ENCODE data around the gene TBC1D10A. TPM values are rescaled to one million over a fixed set of nuclear protein-coding genes. Genes with fewer than 3 reads are reported as not detected.

Gene TBC1D10A
- total RNA-seq, 4 donors from 2014 or later = 18.4 to 25.9 (median 20.8) TPM

DNA sequence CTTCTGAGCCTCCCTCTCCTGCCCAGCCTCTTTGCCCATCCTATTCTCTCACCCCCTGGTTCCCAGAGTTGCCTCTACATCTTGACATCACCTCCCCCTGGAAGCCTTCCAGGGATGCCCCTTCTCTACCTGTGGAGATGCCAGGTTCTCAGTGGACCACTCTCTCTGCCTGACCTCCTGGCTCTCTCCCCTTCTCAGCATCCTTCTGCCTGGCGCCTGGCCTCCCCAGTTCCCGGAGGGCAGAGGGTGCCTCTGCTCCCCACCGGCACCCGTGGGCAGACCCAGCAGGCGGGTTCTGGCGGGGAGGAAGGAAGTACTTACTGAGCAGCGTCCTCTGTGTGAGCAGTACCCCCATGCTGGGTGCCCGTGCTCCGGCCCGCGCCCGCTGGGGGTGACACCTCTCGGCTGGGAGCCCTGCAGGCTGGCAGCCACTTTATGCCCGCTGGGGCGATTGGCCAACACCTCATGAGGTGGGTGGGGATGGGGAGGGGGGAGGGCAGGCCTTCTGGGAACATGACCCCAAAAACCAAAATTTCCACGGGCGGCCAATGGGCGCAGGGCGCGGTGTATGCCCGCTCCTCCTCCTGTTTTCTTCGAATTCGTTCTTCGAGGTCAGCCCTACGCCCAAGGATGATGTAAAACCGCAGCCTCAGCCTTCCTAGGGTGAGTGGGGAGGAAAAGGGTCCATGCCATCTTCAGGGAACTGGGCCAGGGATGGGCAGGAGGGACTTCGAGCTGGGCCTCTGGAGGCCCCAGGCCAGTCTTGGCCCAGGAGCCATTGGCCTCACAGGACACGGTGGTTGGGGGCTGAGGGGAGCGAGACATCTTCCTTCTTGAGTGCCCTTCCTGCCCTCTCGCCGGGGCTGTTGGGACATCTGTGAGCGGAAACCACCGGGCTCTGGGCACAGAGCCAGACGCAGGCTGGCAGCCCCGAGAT is 60.0 kb downstream of the TBC1D10A start, which contains the start of gene OSM:
OSM (minus strand) TSS at position 407 of the 937 bp plus-strand sequence; CDS start at position 355, 52 bp downstream.
- Histone ChIP-seq H3K4me3 (peak within 1 kb of the TSS; percentile 32 to 52 (median 44)), H3K4me1 (peaks cover 0 to 14% (median 0%) of the 10 kb centered on the region in 4 donors), H3K27me3 (no peaks in the 10 kb centered on the region), H3K36me3 (no peaks in the 10 kb centered on the region), H3K27ac (peak within 1 kb of the TSS; percentile 68 to 83 (median 80)), H3K9me3 (no peaks in the 10 kb centered on the region)
- TF ChIP-seq POLR2A (IDR thresholded peaks at IDR 0.05) = no peak
- TF ChIP-seq, protein P1, sequence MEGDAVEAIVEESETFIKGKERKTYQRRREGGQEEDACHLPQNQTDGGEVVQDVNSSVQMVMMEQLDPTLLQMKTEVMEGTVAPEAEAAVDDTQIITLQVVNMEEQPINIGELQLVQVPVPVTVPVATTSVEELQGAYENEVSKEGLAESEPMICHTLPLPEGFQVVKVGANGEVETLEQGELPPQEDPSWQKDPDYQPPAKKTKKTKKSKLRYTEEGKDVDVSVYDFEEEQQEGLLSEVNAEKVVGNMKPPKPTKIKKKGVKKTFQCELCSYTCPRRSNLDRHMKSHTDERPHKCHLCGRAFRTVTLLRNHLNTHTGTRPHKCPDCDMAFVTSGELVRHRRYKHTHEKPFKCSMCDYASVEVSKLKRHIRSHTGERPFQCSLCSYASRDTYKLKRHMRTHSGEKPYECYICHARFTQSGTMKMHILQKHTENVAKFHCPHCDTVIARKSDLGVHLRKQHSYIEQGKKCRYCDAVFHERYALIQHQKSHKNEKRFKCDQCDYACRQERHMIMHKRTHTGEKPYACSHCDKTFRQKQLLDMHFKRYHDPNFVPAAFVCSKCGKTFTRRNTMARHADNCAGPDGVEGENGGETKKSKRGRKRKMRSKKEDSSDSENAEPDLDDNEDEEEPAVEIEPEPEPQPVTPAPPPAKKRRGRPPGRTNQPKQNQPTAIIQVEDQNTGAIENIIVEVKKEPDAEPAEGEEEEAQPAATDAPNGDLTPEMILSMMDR (IDR thresholded peaks at IDR 0.05) = no peak
- DNase-seq = peak in 2 of 3 donors; percentile 82 to 88

GRCh38 chr22:30265823-30266444 is 60.8 kb downstream of the TBC1D10A start:
- Histone ChIP-seq H3K4me3 (peak overlapping the region; percentile 32 to 52 (median 44)), H3K9me3 (no peaks in the 10 kb centered on the region), H3K36me3 (no peaks in the 10 kb centered on the region), H3K27me3 (no peaks in the 10 kb centered on the region), H3K4me1 (peaks cover 0 to 14% (median 0%) of the 10 kb centered on the region in 4 donors), H3K27ac (peak overlapping the region; percentile 68 to 83 (median 80))
- TF ChIP-seq POLR2A (IDR thresholded peaks at IDR 0.05) = no peak
- peak in 2 of 3 donors; percentile 88 to 89 for DNase-seq

- no peak for DNase-seq
- Histone ChIP-seq H3K36me3 (no peaks in the 10 kb centered on the region), H3K4me3 (no peak overlapping the region), H3K27me3 (no peaks in the 10 kb centered on the region), H3K4me1 (peaks cover 0 to 14% (median 0%) of the 10 kb centered on the region in 4 donors), H3K27ac (peak overlapping the region; percentile 68 to 83 (median 80)), H3K9me3 (no peaks in the 10 kb centered on the region)
- TF ChIP-seq, protein P1 (IDR thresholded peaks at IDR 0.05) = no peak
- no peak for TF ChIP-seq POLR2A (IDR thresholded peaks at IDR 0.05)
Observed at GRCh38 chr22:30265131-30265720, 61.5 kb downstream of the TBC1D10A start.

DNA sequence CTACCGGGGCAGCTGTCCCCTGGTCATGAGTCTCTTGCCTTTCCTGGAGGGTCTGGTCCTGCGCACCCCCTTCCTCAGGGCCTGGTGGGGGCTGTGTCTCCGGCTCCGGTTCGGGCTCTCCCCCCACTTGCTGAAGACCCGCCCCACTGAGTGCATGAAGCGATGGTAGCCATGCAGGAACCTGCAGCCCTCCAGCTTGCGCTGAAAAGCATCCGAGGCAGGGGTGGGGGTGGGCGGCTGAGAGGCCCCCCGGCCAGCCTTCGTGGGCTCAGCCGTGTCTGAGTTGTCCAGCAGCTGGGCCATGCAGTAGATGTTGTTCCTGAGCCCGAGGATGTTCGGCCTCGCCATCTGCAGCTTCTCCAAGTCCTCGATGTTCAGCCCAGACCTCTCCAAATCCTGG is 62.9 kb downstream of the TBC1D10A start:
- no peaks in the 10 kb centered on the region for H3K36me3 ChIP-seq
- no peak overlapping the region for H3K4me3 ChIP-seq
- peaks cover 0 to 14% (median 0%) of the 10 kb centered on the region in 4 donors for H3K4me1 ChIP-seq
- no peaks in the 10 kb centered on the region for H3K9me3 ChIP-seq
- H3K27ac ChIP-seq = no peak overlapping the region
- no peak for DNase-seq
- TF ChIP-seq, protein P1 (IDR thresholded peaks at IDR 0.05) = no peak
- no peak for TF ChIP-seq POLR2A (IDR thresholded peaks at IDR 0.05)
- H3K27me3 ChIP-seq = no peaks in the 10 kb centered on the region

DNA sequence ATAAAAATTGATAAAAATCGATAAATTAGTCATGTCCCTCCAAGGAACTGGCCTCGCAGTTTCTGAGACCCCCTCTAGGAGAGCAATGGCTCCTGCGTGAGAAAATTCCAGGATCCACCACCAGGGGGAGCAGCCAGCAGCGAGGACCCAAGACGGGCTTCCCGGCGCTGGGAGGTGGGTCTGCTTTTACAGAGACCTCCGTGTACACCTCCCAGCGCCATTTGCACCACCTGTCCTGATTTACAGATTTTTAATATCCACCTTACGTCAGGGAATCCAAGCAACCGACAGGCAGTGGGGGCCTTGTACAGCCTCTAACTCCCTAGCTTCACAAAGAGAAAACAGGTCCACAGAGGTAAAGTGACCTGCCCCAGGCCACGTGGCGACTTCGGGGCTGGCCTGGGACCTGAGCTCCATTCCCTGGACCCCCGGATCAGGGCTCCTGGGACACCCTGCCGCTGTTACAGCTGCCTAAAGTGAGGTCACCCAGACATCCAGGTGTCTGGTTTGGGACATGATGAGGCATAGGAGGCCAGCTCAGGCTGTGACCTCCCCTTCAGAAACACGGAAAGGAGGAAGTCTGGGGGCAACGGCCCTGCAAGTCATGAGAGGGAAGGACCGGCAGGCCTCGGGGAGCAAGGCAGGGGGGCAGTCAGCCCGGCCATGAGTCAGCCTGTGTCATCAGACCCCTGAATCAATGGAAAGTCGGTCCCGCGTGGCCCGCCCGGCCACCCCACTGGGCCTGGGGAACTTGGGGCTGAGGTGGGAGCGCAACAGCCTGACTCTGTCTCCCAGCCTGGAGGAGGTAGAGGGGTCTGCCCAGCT is 63.6 kb downstream of the TBC1D10A start:
- Histone ChIP-seq H3K27me3 (no peaks in the 10 kb centered on the region), H3K9me3 (no peaks in the 10 kb centered on the region), H3K36me3 (no peaks in the 10 kb centered on the region), H3K4me1 (peaks cover 0 to 14% (median 2%) of the 10 kb centered on the region in 4 donors), H3K27ac (no peak overlapping the region), H3K4me3 (peak overlapping the region in 2 of 4 donors; percentile 20 to 36)
- no peak for TF ChIP-seq POLR2A (IDR thresholded peaks at IDR 0.05)
- TF ChIP-seq, protein P1 (IDR thresholded peaks at IDR 0.05) = peak; percentile 93 to 99 (median 96)
- peak; percentile 80 to 90 (median 81) for DNase-seq

Data from Peyer's patch (tissue), 4 donors.